Endothelial cell (in vitro differentiated cells): ENCODE results near the gene PSMB10. TPM values are rescaled to one million over a fixed set of nuclear protein-coding genes. Genes with fewer than 3 reads are reported as not detected.
A peak's percentile ranks its signal among the peaks of the same experiment; 100 is the strongest.

ENCODE experiments used
- DNase-seq: peaks from one replicate; pipeline ENCODE4 v3.0.0; 2021; ENCODE audit warnings: low spot score
- H3K27ac Mint-ChIP-seq: one replicate; pipeline ENCODE4 v1.8.0; 2021; ENCODE audit warnings: mixed read lengths, inconsistent platforms; ENCODE audit not compliant: unreplicated experiment
- H3K27me3 Mint-ChIP-seq: one replicate; pipeline ENCODE4 v1.8.0; 2021; ENCODE audit warnings: mild to moderate bottlenecking, moderate library complexity, mixed read lengths, inconsistent platforms; ENCODE audit not compliant: unreplicated experiment
- H3K36me3 Mint-ChIP-seq: one replicate; pipeline ENCODE4 v1.8.0; 2021; ENCODE audit warnings: mild to moderate bottlenecking, low read depth, mixed read lengths, inconsistent platforms; ENCODE audit not compliant: unreplicated experiment
- H3K4me1 Mint-ChIP-seq: one replicate; pipeline ENCODE4 v1.8.0; 2021; ENCODE audit warnings: mild to moderate bottlenecking, mixed read lengths, inconsistent platforms; ENCODE audit not compliant: unreplicated experiment
- H3K4me3 Mint-ChIP-seq: one replicate; pipeline ENCODE4 v1.8.0; 2021; ENCODE audit warnings: mild to moderate bottlenecking, mixed read lengths, inconsistent platforms; ENCODE audit not compliant: unreplicated experiment
- H3K9me3 Mint-ChIP-seq: one replicate; pipeline ENCODE4 v1.8.0; 2021; ENCODE audit warnings: mixed read lengths, inconsistent platforms; ENCODE audit not compliant: unreplicated experiment
- CTCF ChIP-seq: fragments of 200-600 bp; sonication (generic); IDR thresholded peaks from one replicate; pipeline ENCODE4 v1.5.0; 2021; ENCODE audit warnings: antibody characterized with exemption; ENCODE audit not compliant: unreplicated experiment
- total RNA-seq: library from RNA; stranded (reverse); fragmentation: NEBNext Ultra II Directional; extraction: Animal tissue kit (Norgen Biotek cat#: 25700); gene quantifications from one replicate; pipeline ENCODE4 v1.2.1, GENCODE V29; 2021; ENCODE audit not compliant: unreplicated experiment

Gene PSMB10
- total RNA-seq, 1 donor from 2014 or later: 15.3 TPM

- Mint-ChIP-seq H3K27me3 (peaks cover 31% of the 10 kb centered on the region), H3K4me1 (peaks cover 13% of the 10 kb centered on the region), H3K36me3 (peaks cover 2% of the 10 kb centered on the region), H3K27ac (no peak within 1 kb of the TSS), H3K4me3 (no peak within 1 kb of the TSS), H3K9me3 (no peaks in the 10 kb centered on the region)
- DNase-seq: no peak
- TF ChIP-seq CTCF: peak; percentile 41
These were observed 4.8 kb downstream of the PSMB10 start, which contains the start of gene CTRL for GRCh38 chr16:67931712-67932461. Gene CTRL, minus strand, starts transcription at chr16:67931862. Its CDS starts 10 bp downstream, at chr16:67931852.

- TF ChIP-seq CTCF: no peak
- H3K9me3 Mint-ChIP-seq: no peaks in the 10 kb centered on the region
- H3K36me3 Mint-ChIP-seq: no peaks in the 10 kb centered on the region
- H3K27me3 Mint-ChIP-seq: peaks cover 22% of the 10 kb centered on the region
- H3K4me3 Mint-ChIP-seq: no peak overlapping the region
- no peak overlapping the region for H3K27ac Mint-ChIP-seq
- peaks cover 19% of the 10 kb centered on the region for H3K4me1 Mint-ChIP-seq
- DNase-seq: no peak
These were observed 5.9 kb downstream of the PSMB10 start for GRCh38 chr16:67930678-67931211.

GRCh38 chr16:67930191-67930590 is 6.5 kb downstream of the PSMB10 start:
- TF ChIP-seq CTCF: no peak
- Mint-ChIP-seq H3K27ac (no peak overlapping the region), H3K36me3 (no peaks in the 10 kb centered on the region), H3K27me3 (peaks cover 19% of the 10 kb centered on the region), H3K4me1 (peaks cover 19% of the 10 kb centered on the region), H3K4me3 (no peak overlapping the region), H3K9me3 (no peaks in the 10 kb centered on the region)
- no peak for DNase-seq

DNA sequence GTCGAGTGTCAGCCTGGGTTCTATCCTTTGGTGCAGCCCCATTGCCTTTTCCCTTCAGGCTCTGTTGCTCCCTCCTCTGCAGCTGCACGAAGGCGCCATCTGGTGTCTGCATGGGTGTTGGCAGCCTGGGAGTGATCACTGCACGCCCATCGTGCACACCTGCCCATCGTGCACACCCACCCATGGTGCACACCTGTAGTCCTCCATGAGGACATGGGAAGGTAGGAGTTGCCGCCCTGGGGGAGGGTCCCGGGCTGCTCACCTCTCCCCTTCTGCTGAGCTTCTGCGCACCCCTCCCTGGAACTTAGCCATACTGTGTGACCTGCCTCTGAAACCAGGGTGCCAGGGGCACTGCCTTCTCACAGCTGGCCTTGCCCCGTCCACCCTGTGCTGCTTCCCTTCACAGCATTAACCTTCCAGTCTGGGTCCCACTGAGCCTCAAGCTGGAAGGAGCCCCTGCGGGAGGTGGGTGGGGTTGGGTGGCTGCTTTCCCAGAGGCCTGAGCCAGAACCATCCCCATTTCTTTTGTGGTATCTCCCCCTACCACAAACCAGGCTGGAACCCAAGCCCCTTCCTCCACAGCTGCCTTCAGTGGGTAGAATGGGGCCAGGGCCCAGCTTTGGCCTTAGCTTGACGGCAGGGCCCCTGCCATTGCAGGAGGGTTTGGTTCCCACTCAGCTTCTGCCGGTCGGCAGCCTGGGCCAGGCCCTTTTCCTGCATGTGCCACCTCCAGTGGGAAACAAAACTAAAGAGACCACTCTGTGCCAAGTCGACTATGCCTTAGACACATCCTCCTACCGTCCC is 7.9 kb downstream of the PSMB10 start:
- Mint-ChIP-seq H3K9me3 (no peaks in the 10 kb centered on the region), H3K4me3 (no peak overlapping the region), H3K27ac (no peak overlapping the region), H3K36me3 (no peaks in the 10 kb centered on the region), H3K27me3 (peaks cover 10% of the 10 kb centered on the region), H3K4me1 (peaks cover 10% of the 10 kb centered on the region)
- DNase-seq: peak; percentile 76
- TF ChIP-seq CTCF: peak; percentile 39

GRCh38 chr16:67928147-67928546 is 8.5 kb downstream of the PSMB10 start:
- Mint-ChIP-seq H3K27ac (peak overlapping the region; percentile 30), H3K9me3 (no peaks in the 10 kb centered on the region), H3K4me1 (peaks cover 10% of the 10 kb centered on the region), H3K4me3 (no peak overlapping the region), H3K36me3 (no peaks in the 10 kb centered on the region), H3K27me3 (peaks cover 10% of the 10 kb centered on the region)
- DNase-seq: no peak
- TF ChIP-seq CTCF: no peak
